HCT116 (cell line): ENCODE data around the gene HRC. TPM values are rescaled to one million over a fixed set of nuclear protein-coding genes. Genes with fewer than 3 reads are reported as not detected.

Experiments
- ATAC-seq: fragments of 200-7000 bp; cut with Tn5 transposase; 2 replicates; pipeline ENCODE4 v1.9.1; 2020; ENCODE audit warnings: mild to moderate bottlenecking, moderate library complexity
- BruUV-seq: library from RNA; stranded (reverse); fragments of 400-500 nt; replicated peaks from 2 replicates; lab custom pipeline; 2021; lab: Mats Ljungman, UMichigan
- CTCF ChIA-PET: fragments of 300-600 bp; sonication (Branson Sonifier 250); formaldehyde crosslinking; loops from one replicate; lab custom pipeline; 2021; ENCODE audit warnings: antibody characterized with exemption; lab: Charles Lee
- POLR2A ChIA-PET: fragments of 300-600, 350-600 bp; sonication (Branson Sonifier 250); formaldehyde crosslinking; loops from one replicate; lab custom pipeline; 2021; ENCODE audit warnings: antibody characterized with exemption; lab: Charles Lee
- RAD21 ChIA-PET, 2 experiments: fragments of 300-600 bp; sonication (Branson Sonifier 250); formaldehyde crosslinking; loops; one replicate each; lab custom pipeline; 2023; ENCODE audit warnings: low total read pairs in 2 of 2; ENCODE audit not compliant: uncharacterized antibody in 2 of 2, unreplicated experiment in 2 of 2, low non-redundant PET in 1 of 2; lab: Charles Lee
- DNase-seq: peaks from one replicate; pipeline ENCODE4 v3.0.0-alpha.2; 2010; ENCODE audit warnings: low read depth, low spot score
- H2AFZ ChIP-seq: fragments of 200-600 bp; shearing (Covaris generic), sonication (generic); 2 replicates; pipeline ENCODE4 v1.6.1; 2017; ENCODE audit warnings: low read depth, mixed run types, mixed read lengths, antibody characterized with exemption, low read length; ENCODE audit not compliant: poor library complexity, severe bottlenecking
- H3K27ac ChIP-seq: 2 replicates; pipeline ENCODE4 v1.5.1; 2012; ENCODE audit warnings: low read depth, low read length
- H3K27me3 ChIP-seq: fragments of 200-600 bp; sonication (generic); 2 replicates; pipeline ENCODE4 v1.6.1; 2016; ENCODE audit warnings: mixed run types, low read length, mixed read lengths; ENCODE audit not compliant: insufficient read depth
- H3K36me3 ChIP-seq, 2 experiments: fragments of 200-500 bp in 1 of 2; fragments of 200-600 bp in 1 of 2; sonication (Bioruptor generic) in 1 of 2; sonication (generic) in 1 of 2; 2 replicates each; pipeline versions ENCODE4 v1.5.1 to v1.6.1; 2014 to 2016; ENCODE audit warnings: low read length in 2 of 2, inconsistent platforms in 1 of 2, mixed read lengths in 1 of 2, mixed run types in 1 of 2; ENCODE audit not compliant: insufficient read depth in 2 of 2, control insufficient read depth in 1 of 2
- H3K4me1 ChIP-seq, 2 experiments: fragments of 200-600 bp in 1 of 2; sonication (generic) in 1 of 2; 2 replicates each; pipeline versions ENCODE4 v1.5.1 to v1.6.1; 2012 to 2017; ENCODE audit warnings: low read length in 2 of 2, inconsistent platforms in 1 of 2, mild to moderate bottlenecking in 1 of 2, mixed read lengths in 1 of 2, mixed run types in 1 of 2, moderate library complexity in 1 of 2; ENCODE audit not compliant: insufficient read depth in 2 of 2, control insufficient read depth in 1 of 2
- H3K4me2 ChIP-seq: fragments of 200-600 bp; sonication (generic); 2 replicates; pipeline ENCODE4 v1.6.1; 2017; ENCODE audit warnings: mixed run types, low read length, mixed read lengths
- H3K4me3 ChIP-seq, 2 experiments: fragments of 200-600 bp in 1 of 2; sonication (generic) in 1 of 2; replicated peaks in 1 of 2; 2 replicates each; pipeline ENCODE4 v1.5.1; 2011 to 2016; ENCODE audit warnings: low read length in 2 of 2, control low read depth in 1 of 2, low read depth in 1 of 2, mild to moderate bottlenecking in 1 of 2, mixed read lengths in 1 of 2, mixed run types in 1 of 2
- H3K79me2 ChIP-seq: fragments of 200-600 bp; sonication (generic); 2 replicates; pipeline ENCODE4 v1.6.1; 2017; ENCODE audit warnings: mild to moderate bottlenecking, mixed run types, low read length, moderate library complexity, mixed read lengths; ENCODE audit not compliant: insufficient read depth
- H3K9ac ChIP-seq: fragments of 200-600 bp; sonication (generic); 2 replicates; pipeline ENCODE4 v1.6.1; 2016; ENCODE audit warnings: low read length, mixed read lengths
- H3K9me2 ChIP-seq: fragments of 200-600 bp; sonication (generic), shearing (Covaris generic); 2 replicates; pipeline ENCODE4 v1.6.1; 2017; ENCODE audit warnings: mixed run types, mild to moderate bottlenecking, moderate library complexity; ENCODE audit not compliant: insufficient read depth
- H3K9me3 ChIP-seq, 2 experiments: fragments of 200-500 bp in 1 of 2; fragments of 200-600 bp in 1 of 2; sonication (Bioruptor generic) in 1 of 2; sonication (generic) in 1 of 2; 2 replicates each; pipeline ENCODE4 v1.6.1; 2014 to 2017; ENCODE audit warnings: low read length in 2 of 2, mixed read lengths in 2 of 2, inconsistent platforms in 1 of 2, low read depth in 1 of 2, mild to moderate bottlenecking in 1 of 2, mixed run types in 1 of 2, moderate library complexity in 1 of 2; ENCODE audit not compliant: control insufficient read depth in 1 of 2, insufficient read depth in 1 of 2
- H4K20me1 ChIP-seq: fragments of 200-600 bp; sonication (generic), shearing (Covaris generic); 2 replicates; pipeline ENCODE4 v1.6.1; 2017; ENCODE audit warnings: mixed run types, mild to moderate bottlenecking, moderate library complexity; ENCODE audit not compliant: insufficient read depth
- ATF3 ChIP-seq: IDR thresholded peaks from 2 replicates; pipeline ENCODE4 v1.6.1; 2012
- CBX3 ChIP-seq: IDR thresholded peaks from 2 replicates; pipeline ENCODE4 v1.6.1; 2012; ENCODE audit warnings: low read depth
- CEBPB ChIP-seq: IDR thresholded peaks from 2 replicates; pipeline ENCODE4 v1.6.1; 2012; ENCODE audit warnings: low read depth
- EGR1 ChIP-seq: IDR thresholded peaks from 2 replicates; pipeline ENCODE4 v1.6.1; 2012; ENCODE audit warnings: low read depth
- ELF1 ChIP-seq: IDR thresholded peaks from 2 replicates; pipeline ENCODE4 v1.6.1; 2012; ENCODE audit warnings: low read depth, borderline replicate concordance
- EZH2phosphoT487 ChIP-seq: fragments of 200-600 bp; IDR thresholded peaks from 2 replicates; pipeline ENCODE4 v1.6.1; 2018; ENCODE audit warnings: antibody characterized with exemption, borderline replicate concordance
- FOSL1 ChIP-seq: IDR thresholded peaks from 2 replicates; pipeline ENCODE4 v1.6.1; 2012; ENCODE audit warnings: low read depth
- JUND ChIP-seq: IDR thresholded peaks from 2 replicates; pipeline ENCODE4 v1.6.1; 2012
- MAX ChIP-seq: IDR thresholded peaks from 2 replicates; pipeline ENCODE4 v1.6.1; 2012
- POLR2A ChIP-seq: IDR thresholded peaks from 2 replicates; pipeline ENCODE4 v1.7.0; 2011; ENCODE audit warnings: borderline replicate concordance; ENCODE audit not compliant: insufficient read depth, insufficient read length; ENCODE audit errors: extremely low read depth
- POLR2AphosphoS5 ChIP-seq: IDR thresholded peaks from 2 replicates; pipeline ENCODE4 v1.6.1; 2011; ENCODE audit warnings: mild to moderate bottlenecking, low read depth, low read length, moderate library complexity
- RAD21 ChIP-seq: IDR thresholded peaks from 2 replicates; pipeline ENCODE4 v1.6.1; 2012; ENCODE audit warnings: low read depth, mild to moderate bottlenecking
- SIN3A ChIP-seq: IDR thresholded peaks from 2 replicates; pipeline ENCODE4 v1.6.1; 2012; ENCODE audit warnings: low read depth
- SRF ChIP-seq: IDR thresholded peaks from 2 replicates; pipeline ENCODE4 v1.6.1; 2012; ENCODE audit warnings: low read depth
- TCF7L2 ChIP-seq: IDR thresholded peaks from 2 replicates; pipeline ENCODE4 v1.7.0; 2011; ENCODE audit warnings: borderline replicate concordance, inconsistent platforms; ENCODE audit not compliant: insufficient read depth, insufficient read length; ENCODE audit errors: extremely low read depth
- YY1 ChIP-seq: IDR thresholded peaks from 2 replicates; pipeline ENCODE4 v1.6.1; 2011; ENCODE audit warnings: low read length, low read depth, moderate library complexity, mild to moderate bottlenecking; ENCODE audit not compliant: insufficient replicate concordance; ENCODE audit errors: extremely low read depth
- intact Hi-C: fragments of 100-400 bp; cut with micrococcal nuclease; formaldehyde crosslinking; loops from 2 replicates; pipeline ENCODE4 v1.10.0; 2022
- total RNA-seq: library from RNA; stranded (reverse); gene quantifications from one replicate; pipeline ENCODE4 v1.2.1, GENCODE V29; 2021; ENCODE audit not compliant: unreplicated experiment

Gene HRC
- total RNA-seq, 1 experiment from 2014 or later: not detected

- BruUV-seq: no TSS peak
- H3K36me3 ChIP-seq: no peaks in the 10 kb centered on the region
- intact Hi-C loops: no loop called here
- ChIA-PET RAD21 (no interaction called here), CTCF (interaction anchor here (0.6 kb wide), 1 partner anchor 31 kb away, joined by 4 read pairs; no protein-coding TSS in a partner anchor), POLR2A (no interaction called here)
- TF ChIP-seq MAX: no peak
- TF ChIP-seq FOSL1: no peak
- TF ChIP-seq CEBPB: no peak
- no peak for TF ChIP-seq JUND
- TF ChIP-seq ATF3: no peak
- no peak for TF ChIP-seq POLR2A
- no peak for TF ChIP-seq ELF1
- no peak for TF ChIP-seq POLR2AphosphoS5
- TF ChIP-seq SRF: no peak
- no peak for TF ChIP-seq YY1
- no peak for TF ChIP-seq TCF7L2
- no peak for TF ChIP-seq EGR1
- no peak for TF ChIP-seq RAD21
- TF ChIP-seq CBX3: no peak
- TF ChIP-seq SIN3A: no peak
- no peak for TF ChIP-seq EZH2phosphoT487
- H3K4me1 ChIP-seq: peaks cover 17 to 50% of the 10 kb centered on the region in 2 experiments
- no peak overlapping the region; the same call in 1 of the 2 replicates for H3K27ac ChIP-seq
- no peak overlapping the region for H3K4me2 ChIP-seq
- peaks cover 3% of the 10 kb centered on the region; the same call in 1 of the 2 replicates for H3K79me2 ChIP-seq
- no peaks in the 10 kb centered on the region for H3K27me3 ChIP-seq
- H3K4me3 ChIP-seq: no peak overlapping the region
- ATAC-seq: no peak
- H3K9ac ChIP-seq: no peak overlapping the region
- H2AFZ ChIP-seq: no peak overlapping the region
- H3K9me2 ChIP-seq: no peaks in the 10 kb centered on the region
- no peaks in the 10 kb centered on the region for H4K20me1 ChIP-seq
- no peak for DNase-seq
- no peaks in the 10 kb centered on the region for H3K9me3 ChIP-seq
These were observed 1.9 kb downstream of the HRC start for GRCh38 chr19:49153167-49153809.
